Inferior parietal cortex (tissue), 1 donor: Measurements from ENCODE around the gene EXT2.

Experiments used
- DNase-seq: peaks from one replicate; pipeline ENCODE4 v3.0.0-alpha.2; 2016; ENCODE audit errors: extremely low spot score

EXT2 gene

DNA sequence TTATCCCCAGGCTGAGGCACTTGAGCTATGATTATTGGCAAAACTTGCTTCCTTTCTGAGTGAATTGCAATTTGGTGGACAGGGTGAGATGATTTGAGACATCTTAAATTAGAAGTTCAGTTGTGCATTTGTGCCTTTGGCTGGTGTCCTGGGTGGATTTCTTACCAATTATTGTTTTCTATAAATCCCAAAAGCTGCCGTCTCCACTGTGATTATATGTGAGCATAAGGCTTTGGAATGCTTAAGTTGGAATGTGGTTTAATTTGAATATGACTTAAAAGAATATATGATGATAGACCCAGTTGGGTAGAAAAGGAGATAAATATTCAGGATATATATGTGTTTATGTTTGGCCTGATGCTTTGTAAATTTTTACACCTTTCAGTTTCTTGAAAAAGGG lies 70.0 kb downstream of the EXT2 start:
- DNase-seq, result no peak

- DNase-seq, result no peak
These were observed 71.6 kb downstream of the EXT2 start for GRCh38 chr11:44167046-44167445.

GRCh38 chr11:44171518-44171917 lies 76.0 kb downstream of the EXT2 start:
- no peak for DNase-seq

- DNase-seq, result no peak
These were observed 77.5 kb downstream of the EXT2 start for GRCh38 chr11:44172966-44173365.

GRCh38 chr11:44174842-44175241 lies 79.4 kb downstream of the EXT2 start:
- no peak for DNase-seq

- DNase-seq, result no peak
These were observed 81.2 kb downstream of the EXT2 start for GRCh38 chr11:44176546-44177213.

DNA sequence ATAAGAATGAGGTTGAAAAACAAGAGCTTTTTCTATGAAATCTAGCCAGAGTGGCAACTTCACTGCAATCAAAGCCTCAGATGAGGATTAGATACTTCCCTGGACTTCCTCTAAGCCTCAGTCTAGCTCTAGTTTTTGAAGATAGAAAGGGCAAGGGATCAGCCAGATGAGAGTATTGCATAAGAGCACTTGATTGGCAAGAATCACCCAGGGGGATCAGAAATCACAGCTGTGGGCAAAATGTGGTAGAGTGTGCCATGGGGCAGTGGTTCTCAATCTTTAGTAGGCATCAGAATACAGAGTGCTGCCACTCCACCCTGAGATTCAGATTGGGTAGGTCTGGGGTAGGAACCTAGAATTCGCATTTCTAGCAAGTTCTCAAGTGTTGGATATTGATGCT lies 82.4 kb downstream of the EXT2 start:
- DNase-seq, result no peak

DNA sequence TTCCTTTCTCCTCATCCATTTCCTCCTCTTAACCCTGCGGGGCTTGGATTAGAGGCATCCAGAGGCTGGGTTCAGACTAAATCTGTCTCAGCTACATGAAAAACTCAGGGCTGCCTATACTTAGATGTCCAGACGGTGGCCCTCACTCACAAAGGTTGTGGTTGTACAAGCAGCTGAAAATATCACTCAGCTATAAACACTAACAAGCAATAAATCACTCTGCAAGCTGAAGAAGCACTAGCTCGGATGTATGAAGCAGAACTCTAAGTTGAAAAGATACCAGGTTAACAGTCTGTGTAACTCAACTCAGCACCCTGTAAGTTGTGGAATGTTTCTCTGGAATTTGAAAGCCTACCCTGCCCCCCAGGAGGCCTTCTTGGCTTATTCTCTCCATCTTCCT lies 82.9 kb downstream of the EXT2 start:
- DNase-seq, result no peak

- peak; percentile 16 for DNase-seq
These were observed 83.7 kb downstream of the EXT2 start for GRCh38 chr11:44179173-44179572.

- DNase-seq, result no peak
These were observed 84.6 kb downstream of the EXT2 start for GRCh38 chr11:44180107-44180506.

- DNase-seq, result no peak
These were observed 90.0 kb downstream of the EXT2 start for GRCh38 chr11:44185522-44185921.

DNA sequence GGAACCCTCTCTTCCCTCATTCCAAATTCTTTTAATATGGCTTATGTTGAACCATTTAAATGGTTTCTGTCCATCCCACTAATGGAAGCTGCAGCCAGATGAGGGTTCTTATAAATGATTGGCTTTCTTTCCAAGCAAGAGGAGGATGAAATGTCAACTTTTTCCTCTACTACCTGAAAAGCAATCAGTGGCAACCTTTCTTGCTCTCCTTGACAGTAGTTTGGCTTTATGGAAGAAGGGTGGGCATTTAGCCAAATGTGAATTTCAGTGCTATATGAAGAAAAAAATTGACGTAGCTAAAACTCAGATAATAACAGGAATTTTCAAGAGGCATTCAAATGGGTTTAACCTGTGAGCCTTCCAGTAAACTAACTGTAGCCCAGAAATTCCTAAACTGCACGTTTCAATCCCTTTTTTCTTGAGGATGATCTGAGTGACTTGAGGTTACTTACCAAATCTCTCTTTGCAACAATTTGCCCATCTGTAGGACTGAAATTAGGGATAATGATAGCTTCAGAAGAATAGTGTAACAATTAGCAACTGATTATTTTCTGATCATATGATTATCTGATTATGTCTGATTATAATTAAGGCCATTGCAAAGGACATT lies 90.9 kb downstream of the EXT2 start:
- no peak for DNase-seq

DNA sequence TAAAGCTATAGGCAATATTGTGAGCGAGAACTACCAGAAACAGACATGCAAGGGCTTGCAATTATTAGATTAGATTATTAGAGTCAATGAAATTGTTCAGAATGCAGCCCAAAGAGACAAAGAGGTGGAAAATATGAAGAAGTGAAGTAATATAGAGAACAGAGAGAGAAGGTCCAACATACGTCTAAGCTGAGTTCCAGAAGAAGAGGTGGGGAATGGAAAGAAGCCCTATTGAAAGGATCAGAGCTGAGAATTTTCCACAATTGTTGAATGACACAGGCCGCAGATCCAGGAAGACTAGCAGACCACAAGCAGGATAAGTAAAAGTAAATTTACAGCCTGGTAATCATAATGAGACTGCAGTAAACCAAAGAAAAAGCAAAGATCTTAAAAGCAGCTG lies 93.2 kb downstream of the EXT2 start:
- DNase-seq, result no peak

GRCh38 chr11:44189986-44190882 lies 94.8 kb downstream of the EXT2 start:
- no peak for DNase-seq

GRCh38 chr11:44190883-44191230 lies 95.4 kb downstream of the EXT2 start:
- DNase-seq, result no peak

GRCh38 chr11:44191322-44192016 lies 96.0 kb downstream of the EXT2 start:
- DNase-seq, result no peak

GRCh38 chr11:44192017-44192385 lies 96.5 kb downstream of the EXT2 start:
- DNase-seq, result no peak

- DNase-seq, result no peak
These were observed 97.1 kb downstream of the EXT2 start for GRCh38 chr11:44192462-44193100.

DNA sequence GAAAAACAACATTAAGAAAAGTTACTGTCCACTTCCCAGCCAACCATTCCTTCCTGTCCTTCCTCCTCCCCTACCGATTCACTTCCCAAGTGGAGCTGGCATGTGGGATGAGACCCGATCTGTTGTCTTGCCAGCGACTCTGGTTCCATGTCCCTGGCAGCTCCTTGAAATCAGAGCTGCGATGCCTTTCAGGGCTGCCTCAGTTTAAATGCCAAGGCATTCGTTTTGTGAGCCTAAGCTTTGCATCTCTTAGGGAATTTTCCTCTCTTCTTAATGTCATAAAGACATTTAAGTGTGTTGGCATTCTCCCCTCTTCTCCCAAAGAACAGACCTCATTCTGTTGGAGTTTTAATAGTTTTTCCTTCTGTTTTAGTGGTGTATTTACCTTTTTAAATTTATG lies 98.4 kb downstream of the EXT2 start:
- DNase-seq, result no peak

- no peak for DNase-seq
These were observed 102.8 kb downstream of the EXT2 start for GRCh38 chr11:44198146-44198724.

- DNase-seq, result no peak
These were observed 103.8 kb downstream of the EXT2 start for GRCh38 chr11:44199298-44199697.

DNA sequence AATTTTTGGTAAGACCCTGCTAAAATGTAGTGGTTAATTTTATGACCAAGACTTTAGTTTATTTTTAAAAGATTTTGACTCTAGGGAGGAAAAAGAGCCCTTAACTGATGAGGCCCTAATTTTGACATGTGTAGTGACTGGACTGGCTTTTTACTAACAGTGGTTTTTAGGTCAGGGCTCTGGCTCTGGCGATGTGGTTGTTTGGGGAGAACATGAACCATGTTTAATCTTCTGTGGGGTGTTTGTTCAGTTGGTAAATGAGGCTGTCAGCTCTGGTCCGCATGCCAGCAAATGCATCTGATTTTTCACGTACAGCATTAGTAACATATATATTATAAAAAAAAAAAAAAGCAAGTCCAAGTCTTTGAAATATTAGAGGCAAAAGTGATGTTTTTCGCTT lies 104.3 kb downstream of the EXT2 start:
- no peak for DNase-seq
